HG03045 (cell line): ENCODE measurements around the gene CYBA.

Source experiments
- ATAC-seq: cut with Tn5 transposase; IDR thresholded peaks from one replicate; pipeline ENCODE4 v1.9.1; 2021; ENCODE audit warnings: mild to moderate bottlenecking, moderate library complexity; ENCODE audit not compliant: unreplicated experiment

The CYBA gene

GRCh38 chr16:88631920-88632586, 18.8 kb downstream of the CYBA start:
- no peak for ATAC-seq

GRCh38 chr16:88631384-88631783, 19.5 kb downstream of the CYBA start:
- no peak for ATAC-seq

GRCh38 chr16:88630941-88631340, 19.9 kb downstream of the CYBA start:
- ATAC-seq = no peak

- no peak for ATAC-seq
Measured at GRCh38 chr16:88630433-88630832, 20.4 kb downstream of the CYBA start.

GRCh38 chr16:88629835-88630234, 21.0 kb downstream of the CYBA start:
- no peak for ATAC-seq

- no peak for ATAC-seq
Measured at GRCh38 chr16:88628512-88628974, 22.3 kb downstream of the CYBA start.

GRCh38 chr16:88627531-88628411, 23.1 kb downstream of the CYBA start:
- no peak for ATAC-seq

- no peak for ATAC-seq
Measured at GRCh38 chr16:88626646-88627045, 24.2 kb downstream of the CYBA start.

GRCh38 chr16:88624977-88625576, 25.8 kb downstream of the CYBA start:
- ATAC-seq = no peak

- no peak for ATAC-seq
Measured at GRCh38 chr16:88624481-88624880, 26.4 kb downstream of the CYBA start.

GRCh38 chr16:88623858-88624257, 27.0 kb downstream of the CYBA start:
- ATAC-seq = no peak

GRCh38 chr16:88622866-88623265, 28.0 kb downstream of the CYBA start:
- no peak for ATAC-seq

GRCh38 chr16:88622125-88622524, 28.7 kb downstream of the CYBA start:
- no peak for ATAC-seq

GRCh38 chr16:88619859-88620815, 30.7 kb downstream of the CYBA start:
- no peak for ATAC-seq

GRCh38 chr16:88618956-88619667, 31.7 kb downstream of the CYBA start:
- ATAC-seq = no peak

GRCh38 chr16:88618182-88618955, 32.5 kb downstream of the CYBA start:
- no peak for ATAC-seq

- ATAC-seq = no peak
Measured at GRCh38 chr16:88617268-88618031, 33.4 kb downstream of the CYBA start.

- no peak for ATAC-seq
Measured at GRCh38 chr16:88616736-88617135, 34.1 kb downstream of the CYBA start.
